ENCODE measurements around the gene KCND3.

- no peak for TF ChIP-seq EZH2phosphoT487 (IDR thresholded peaks at IDR 0.05; ENCODE audit: borderline replicate concordance)
- TF ChIP-seq CTCF (conservative IDR thresholded peaks at IDR 0.05; ENCODE audit: low read length), result no peak
Observed at GRCh38 chr1:111802110-111802509, 187.4 kb downstream of the KCND3 start.
